Activated CD4-positive, alpha-beta T cell treated with anti-CD3 and anti-CD28 coated beads, Interleukin-2, amount 50 U/mL, for 16 hours (primary cell): ENCODE measurements around the gene LRP3.
"Not testable (repeated sequence)": the region's sequence is repeated elsewhere in the genome, so short reads cannot be mapped to it uniquely, and the experiment has no call there.

Experiments
- DNase-seq: peaks from one replicate; pipeline ENCODE4 v3.0.0-alpha.2; 2020

Gene LRP3

DNA sequence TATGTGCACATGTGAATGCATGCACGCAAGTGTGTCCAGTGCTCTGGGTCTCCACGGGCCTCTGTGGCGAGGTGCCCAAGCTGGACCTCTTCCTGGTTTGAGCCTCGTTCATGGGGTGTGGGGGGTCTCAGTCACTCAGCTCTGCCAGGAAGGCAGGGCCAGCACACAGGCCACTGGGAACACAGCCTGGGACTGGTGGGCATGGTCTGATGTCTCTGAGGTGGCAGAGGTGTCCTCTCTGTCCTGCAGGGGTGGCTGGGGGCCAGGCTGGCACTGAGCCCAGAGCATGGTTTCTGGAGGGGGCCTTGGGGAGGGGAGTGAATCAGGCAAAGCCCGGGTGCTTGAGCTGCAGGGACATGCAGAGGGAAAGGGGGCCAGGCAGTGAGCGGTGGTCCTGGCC, 9.4 kb downstream of the LRP3 start:
- no peak for DNase-seq

DNA sequence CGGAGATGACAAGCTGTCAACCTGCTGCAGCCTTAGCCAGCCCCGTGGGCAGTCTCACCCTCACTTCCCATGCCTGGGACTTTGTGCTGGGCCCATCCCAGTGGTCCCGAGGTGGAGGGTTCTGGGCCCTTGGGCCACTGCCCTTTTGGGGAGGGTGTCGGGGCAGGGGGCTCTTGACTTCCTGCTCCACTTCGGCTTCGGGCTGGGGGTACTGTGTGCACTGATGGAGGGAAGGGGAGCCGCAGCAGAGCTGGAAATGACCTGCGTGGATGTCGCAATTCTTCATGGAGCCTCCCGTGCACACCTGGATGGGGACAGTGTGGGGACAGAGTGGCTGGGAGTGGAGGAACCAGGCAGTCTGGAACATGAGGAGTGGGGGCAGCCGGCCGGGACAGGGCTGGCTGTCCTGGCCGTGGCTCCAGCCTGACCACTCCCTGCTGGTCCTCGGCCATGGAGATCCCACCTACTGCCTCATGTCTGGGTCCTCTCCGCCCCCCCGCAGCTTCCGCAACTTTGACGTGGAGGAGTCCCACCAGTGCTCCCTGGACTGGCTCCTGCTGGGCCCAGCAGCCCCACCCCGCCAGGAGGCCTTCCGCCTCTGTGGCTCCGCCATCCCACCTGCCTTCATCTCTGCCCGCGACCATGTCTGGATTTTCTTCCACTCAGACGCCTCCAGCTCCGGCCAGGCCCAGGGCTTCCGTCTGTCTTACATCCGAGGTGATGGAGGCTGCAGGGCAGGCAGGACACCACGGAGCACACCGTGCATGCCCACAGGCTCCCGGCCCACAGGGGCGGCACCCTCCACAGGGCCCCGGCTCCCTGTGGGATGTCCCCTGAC, 10.2 kb downstream of the LRP3 start:
- DNase-seq, result no peak

DNA sequence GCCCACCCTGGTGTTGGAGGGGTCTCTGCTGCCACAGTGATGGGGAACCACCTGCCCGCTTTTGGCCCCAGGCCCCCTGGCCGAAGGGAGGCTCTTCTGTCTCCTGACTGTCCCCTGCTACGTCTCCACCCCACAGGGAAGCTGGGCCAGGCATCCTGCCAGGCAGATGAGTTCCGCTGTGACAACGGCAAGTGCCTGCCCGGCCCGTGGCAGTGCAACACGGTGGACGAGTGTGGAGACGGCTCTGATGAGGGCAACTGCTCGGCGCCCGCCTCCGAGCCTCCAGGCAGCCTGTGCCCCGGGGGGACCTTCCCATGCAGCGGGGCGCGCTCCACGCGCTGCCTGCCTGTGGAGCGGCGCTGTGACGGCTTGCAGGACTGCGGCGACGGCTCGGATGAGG, 11.0 kb downstream of the LRP3 start:
- no peak for DNase-seq

DNA sequence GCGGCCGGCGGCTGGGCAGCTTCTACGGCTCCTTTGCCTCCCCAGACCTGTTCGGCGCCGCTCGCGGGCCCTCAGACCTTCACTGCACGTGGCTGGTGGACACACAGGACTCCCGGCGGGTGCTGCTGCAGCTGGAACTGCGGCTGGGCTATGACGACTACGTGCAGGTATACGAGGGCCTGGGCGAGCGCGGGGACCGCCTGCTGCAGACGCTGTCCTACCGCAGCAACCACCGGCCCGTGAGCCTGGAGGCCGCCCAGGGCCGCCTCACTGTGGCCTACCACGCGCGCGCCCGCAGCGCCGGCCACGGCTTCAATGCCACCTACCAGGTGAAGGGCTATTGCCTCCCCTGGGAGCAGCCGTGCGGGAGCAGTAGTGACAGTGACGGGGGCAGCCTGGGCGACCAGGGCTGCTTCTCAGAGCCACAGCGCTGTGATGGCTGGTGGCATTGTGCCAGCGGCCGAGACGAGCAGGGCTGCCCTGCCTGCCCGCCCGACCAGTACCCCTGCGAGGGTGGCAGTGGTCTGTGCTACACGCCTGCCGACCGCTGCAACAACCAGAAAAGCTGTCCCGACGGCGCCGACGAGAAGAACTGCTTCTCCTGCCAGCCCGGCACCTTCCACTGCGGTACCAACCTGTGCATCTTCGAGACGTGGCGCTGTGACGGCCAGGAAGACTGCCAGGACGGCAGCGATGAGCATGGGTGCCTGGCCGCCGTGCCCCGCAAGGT, 11.6 kb downstream of the LRP3 start:
- no peak for DNase-seq

DNA sequence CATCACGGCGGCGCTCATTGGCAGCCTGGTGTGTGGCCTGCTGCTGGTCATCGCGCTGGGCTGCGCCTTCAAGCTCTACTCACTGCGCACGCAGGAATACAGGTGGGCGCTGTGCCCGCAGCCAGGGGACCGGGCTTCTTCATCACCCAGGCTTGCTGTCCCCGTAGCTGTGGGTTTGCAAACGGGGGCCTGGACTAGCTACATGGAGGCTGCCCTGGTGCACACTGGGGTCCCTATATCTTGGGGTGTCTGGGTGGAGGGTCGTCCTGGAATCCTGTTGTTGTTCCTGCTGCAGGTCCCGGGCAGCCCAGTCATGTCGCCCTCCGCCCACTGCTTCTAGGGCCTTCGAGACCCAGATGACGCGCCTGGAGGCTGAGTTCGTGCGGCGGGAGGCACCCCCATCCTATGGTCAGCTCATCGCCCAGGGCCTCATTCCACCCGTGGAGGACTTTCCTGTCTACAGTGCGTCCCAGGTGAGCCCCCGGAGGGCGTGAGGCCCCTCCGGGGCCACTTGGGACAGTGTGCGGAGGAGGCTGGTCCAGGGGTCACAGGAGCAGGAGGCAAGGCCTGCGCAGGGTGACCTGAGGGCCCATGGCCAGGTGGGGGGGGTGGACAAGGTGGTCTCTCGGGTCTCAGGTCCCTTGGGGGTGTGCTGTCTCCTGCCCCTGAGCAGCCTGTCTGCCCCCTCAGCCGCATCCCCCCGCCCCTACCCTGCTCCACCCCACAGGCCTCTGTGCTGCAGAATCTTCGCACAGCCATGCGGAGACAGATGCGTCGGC, 12.3 kb downstream of the LRP3 start:
- DNase-seq, result no peak

DNA sequence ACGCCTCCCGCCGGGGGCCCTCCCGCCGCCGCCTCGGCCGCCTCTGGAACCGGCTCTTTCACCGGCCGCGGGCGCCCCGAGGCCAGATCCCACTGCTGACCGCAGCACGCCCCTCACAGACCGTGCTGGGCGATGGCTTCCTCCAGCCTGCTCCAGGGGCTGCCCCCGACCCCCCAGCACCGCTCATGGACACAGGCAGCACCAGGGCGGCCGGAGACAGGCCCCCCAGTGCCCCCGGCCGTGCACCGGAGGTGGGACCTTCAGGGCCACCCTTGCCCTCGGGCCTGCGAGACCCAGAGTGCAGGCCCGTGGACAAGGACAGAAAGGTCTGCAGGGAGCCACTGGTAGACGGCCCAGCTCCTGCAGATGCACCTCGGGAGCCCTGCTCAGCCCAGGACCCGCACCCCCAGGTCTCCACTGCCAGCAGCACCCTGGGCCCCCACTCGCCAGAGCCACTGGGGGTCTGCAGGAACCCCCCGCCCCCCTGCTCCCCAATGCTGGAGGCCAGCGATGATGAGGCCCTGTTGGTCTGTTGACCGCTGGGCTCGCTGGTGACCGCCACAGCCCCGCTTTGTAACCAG, 13.0 kb downstream of the LRP3 start:
- no peak for DNase-seq

DNA sequence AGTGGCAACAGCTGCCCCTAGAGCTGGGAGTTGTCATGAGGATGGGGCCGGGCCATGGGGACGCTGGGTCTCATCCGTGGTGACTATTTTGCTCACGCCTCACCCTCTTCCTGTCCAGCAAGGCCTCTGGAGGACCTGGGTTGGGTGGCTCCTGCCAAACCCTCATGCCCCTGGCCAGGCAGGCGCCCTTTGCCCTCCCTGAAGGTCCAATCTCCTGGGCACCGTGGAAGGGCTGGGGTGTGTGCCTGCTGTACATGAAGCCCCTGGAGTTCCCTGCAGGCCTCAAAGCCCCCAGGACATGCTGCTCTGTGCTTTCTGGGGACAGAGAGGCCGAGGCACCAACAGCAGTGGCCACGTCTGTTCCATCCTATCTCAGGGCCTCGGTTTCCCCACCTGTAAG, 13.8 kb downstream of the LRP3 start:
- DNase-seq, result no peak

DNA sequence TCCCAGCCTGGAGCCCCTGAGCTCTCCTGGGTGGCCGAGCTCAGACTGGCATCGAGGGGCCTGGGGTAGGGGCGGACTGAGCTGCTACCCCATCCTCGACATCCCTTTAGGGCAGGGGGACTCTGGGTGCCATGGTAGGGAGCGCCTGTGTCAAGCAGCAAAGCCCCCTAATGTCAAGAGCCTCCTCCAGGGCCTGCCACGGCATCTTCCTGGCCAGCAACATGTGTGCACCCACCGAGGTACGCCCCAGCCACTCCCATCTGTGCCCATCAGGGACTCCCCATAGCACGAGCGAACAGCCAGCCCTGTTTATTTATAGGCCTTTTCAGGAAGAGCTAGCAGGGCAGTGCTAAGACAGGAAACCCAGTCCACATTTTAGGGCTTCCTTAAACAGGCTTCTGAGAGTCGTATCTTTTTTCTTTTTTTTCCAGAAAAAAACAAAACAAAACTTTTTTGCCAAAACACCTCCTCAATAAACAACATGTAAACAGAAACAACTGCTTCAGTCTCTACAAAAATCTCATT, 14.3 kb downstream of the LRP3 start:
- DNase-seq, result no peak

GRCh38 chr19:33208904-33209849, 15.0 kb downstream of the LRP3 start:
- no peak for DNase-seq

DNA sequence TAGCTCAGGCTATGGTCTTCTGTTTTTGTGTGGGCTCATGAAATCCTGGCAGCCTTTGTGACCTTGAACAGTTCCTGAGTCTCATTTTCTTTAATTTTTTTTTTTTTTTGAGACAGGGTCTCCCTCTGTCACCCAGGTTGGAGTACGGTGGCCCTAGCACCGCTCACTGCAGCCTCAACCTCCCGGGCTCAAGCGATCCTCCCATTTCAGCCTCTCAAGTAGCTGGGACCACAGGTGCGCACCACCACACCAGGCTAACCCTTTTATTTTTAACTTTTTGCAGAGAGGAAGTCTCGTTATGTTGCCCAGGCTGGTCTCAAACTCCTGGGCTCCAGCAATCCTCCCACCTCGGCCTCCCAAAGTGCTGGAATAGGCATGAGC, 15.7 kb downstream of the LRP3 start:
- DNase-seq, result not testable (repeated sequence)

DNA sequence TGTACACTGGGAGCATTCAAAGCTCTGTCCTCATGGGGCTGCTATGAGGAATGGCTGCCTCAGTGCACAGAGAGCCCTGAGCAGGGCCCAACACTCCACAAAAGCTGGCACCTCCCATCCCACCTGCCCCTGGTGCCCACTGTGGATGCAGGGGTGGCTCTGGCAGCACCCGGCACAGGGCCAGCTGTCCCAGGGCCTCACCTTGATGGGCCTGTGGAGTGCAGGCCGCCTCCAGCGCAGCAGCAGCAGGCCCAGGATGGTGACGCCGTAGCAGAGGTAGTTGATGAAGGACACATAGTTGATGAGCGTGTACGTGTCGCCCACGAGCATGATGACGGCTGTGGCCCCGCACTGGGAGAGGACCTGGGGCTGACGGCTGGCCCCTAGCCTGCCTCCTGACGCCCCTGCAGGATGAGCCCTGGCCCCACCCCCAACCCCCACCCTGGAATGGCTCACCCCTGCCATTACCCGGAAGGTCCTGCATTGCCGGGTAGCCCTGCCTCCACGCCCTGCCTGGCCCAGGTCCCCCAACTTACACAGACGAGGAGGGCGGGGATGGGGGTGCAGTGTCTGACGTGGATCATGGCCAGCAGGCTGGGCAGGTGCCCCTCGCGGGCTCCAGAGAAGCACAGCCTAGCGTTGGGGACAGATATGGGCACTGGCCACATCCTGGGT, 16.3 kb downstream of the LRP3 start:
- DNase-seq, result no peak

DNA sequence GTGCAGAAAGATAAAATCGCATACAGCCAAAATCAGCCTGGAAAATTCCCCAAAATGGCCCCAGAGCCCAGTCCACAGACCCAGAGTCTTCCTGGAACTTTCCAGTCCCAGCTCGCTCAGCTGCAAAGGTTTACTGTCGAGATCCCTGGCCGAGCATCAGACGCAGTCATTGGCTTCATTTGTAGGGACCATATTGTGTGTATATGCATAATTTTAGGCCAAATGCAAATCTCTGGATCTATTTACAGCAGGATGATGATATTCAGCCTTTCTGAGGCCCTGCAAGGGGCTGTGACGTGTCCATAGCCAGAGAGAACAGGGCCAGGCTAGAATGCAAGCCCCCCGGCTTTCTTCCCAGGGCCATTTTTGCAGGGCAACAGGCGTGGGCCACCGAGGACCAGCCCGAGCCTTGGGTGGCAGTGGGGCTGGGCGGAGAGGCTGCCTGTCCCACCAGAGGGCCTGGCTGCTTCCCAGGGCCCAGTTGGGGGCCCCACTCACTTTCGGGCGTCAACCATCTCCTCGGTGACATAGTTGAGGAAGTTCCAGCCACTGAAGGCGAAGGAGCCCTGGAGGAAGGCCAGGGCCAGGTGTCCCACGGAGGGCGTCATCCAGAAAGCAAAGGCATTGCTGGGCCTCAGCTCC, 17.8 kb downstream of the LRP3 start:
- no peak for DNase-seq

- no peak for DNase-seq
These were observed 18.5 kb downstream of the LRP3 start for GRCh38 chr19:33212436-33213172.

GRCh38 chr19:33214596-33214995, 20.5 kb downstream of the LRP3 start:
- no peak for DNase-seq

GRCh38 chr19:33215438-33216197, 21.5 kb downstream of the LRP3 start:
- DNase-seq, result no peak

DNA sequence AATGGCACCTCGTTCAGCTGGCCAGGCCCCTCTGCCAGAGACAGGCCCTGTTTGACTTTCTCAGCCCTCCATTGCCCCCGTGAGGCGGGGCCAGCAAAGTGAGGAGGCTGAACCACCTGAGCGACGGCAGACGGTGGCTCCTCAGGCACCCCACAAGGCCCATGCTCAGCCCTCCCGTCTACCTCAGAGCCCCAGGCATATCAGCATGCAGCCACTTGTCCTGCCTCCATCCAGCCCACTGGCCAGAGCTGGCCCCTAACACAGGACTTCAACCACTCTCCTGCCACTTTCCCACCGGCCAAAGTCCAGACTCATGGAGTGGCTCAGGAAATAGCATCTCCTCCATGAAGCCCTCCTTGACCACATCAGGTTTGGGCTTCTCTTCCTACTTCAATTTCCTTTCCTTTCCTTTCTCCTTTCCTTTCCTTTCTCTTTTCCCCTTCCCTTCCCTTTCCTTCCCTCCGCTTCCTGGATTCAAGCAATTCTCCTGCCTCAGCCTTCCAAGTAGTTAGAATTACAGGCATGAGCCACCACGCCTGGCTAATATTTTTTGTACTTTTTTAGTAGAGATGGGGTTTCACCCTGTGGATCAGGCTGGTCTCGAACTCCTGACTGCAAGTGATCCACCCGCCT, 22.2 kb downstream of the LRP3 start:
- DNase-seq, result no peak

GRCh38 chr19:33217881-33218280, 23.8 kb downstream of the LRP3 start:
- DNase-seq, result no peak

DNA sequence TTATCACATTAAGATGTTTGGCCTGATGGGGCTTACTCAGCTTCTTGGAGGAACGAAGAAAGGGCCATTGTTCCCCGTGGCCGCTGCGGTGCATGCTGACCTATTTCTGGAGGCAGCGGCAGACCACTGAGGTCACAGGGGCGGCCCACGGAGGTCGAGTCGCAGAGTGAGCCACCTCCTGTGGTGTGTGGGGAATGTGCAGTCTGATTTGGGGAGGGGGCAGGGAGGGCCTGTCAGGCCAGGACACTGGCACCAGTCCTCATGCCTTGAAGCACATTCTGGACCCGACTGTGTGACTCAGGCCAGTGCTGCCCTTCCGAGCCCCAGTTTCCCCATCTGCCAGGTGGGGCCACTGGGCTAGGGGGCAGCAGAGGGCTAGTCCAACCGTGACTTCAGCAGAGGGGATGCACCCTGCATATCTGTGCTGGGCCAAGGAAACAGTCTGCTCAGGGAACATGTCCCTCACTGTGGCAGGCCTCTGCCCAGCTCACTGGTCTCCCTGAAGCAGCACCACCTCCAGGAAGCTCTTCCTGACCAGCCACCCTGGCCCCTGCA, 25.2 kb downstream of the LRP3 start:
- DNase-seq, result no peak
